DMS153 (cell line): Measurements from ENCODE around the gene ADAM17.
"Not testable (repeated sequence)": the region's sequence is repeated elsewhere in the genome, so short reads cannot be mapped to it uniquely, and the experiment has no call there.

Experiments used
- DNase-seq: peaks from one replicate; lab custom pipeline; 2025; lab: John Stamatoyannopoulos, UW

Gene ADAM17

GRCh38 chr2:9565436-9566153 lies 10.0 kb upstream of the ADAM17 start:
- DNase-seq, result no peak

- no peak for DNase-seq
Observed at GRCh38 chr2:9560628-9561027, 5.0 kb upstream of the ADAM17 start.

- no peak for DNase-seq
Observed at GRCh38 chr2:9558948-9559381, 3.3 kb upstream of the ADAM17 start.

- no peak for DNase-seq
Observed at GRCh38 chr2:9556121-9556743, 602 bp upstream of the ADAM17 start.

GRCh38 chr2:9554921-9555296 lies 721 bp downstream of the ADAM17 start:
- DNase-seq, result no peak

- DNase-seq, result no peak
Observed at GRCh38 chr2:9552219-9553178, 3.1 kb downstream of the ADAM17 start.

GRCh38 chr2:9550859-9551391 lies 4.7 kb downstream of the ADAM17 start:
- not testable (repeated sequence) for DNase-seq

- DNase-seq, result no peak
Observed at GRCh38 chr2:9549420-9549819, 6.2 kb downstream of the ADAM17 start.

GRCh38 chr2:9548506-9548905 lies 7.1 kb downstream of the ADAM17 start:
- DNase-seq, result no peak

GRCh38 chr2:9547262-9547991 lies 8.2 kb downstream of the ADAM17 start:
- no peak for DNase-seq

- DNase-seq, result no peak
Observed at GRCh38 chr2:9545502-9545901, 10.1 kb downstream of the ADAM17 start.

- no peak for DNase-seq
Observed at GRCh38 chr2:9543557-9543956, 12.1 kb downstream of the ADAM17 start.

GRCh38 chr2:9539531-9539930 lies 16.1 kb downstream of the ADAM17 start:
- no peak for DNase-seq

- no peak for DNase-seq
Observed at GRCh38 chr2:9538000-9538507, 17.6 kb downstream of the ADAM17 start.

- DNase-seq, result no peak
Observed at GRCh38 chr2:9536504-9536903, 19.1 kb downstream of the ADAM17 start.

- no peak for DNase-seq
Observed at GRCh38 chr2:9535177-9535576, 20.5 kb downstream of the ADAM17 start.

- no peak for DNase-seq
Observed at GRCh38 chr2:9533663-9534062, 22.0 kb downstream of the ADAM17 start.

GRCh38 chr2:9532421-9532820 lies 23.2 kb downstream of the ADAM17 start:
- no peak for DNase-seq

- no peak for DNase-seq
Observed at GRCh38 chr2:9527995-9528787, 27.4 kb downstream of the ADAM17 start.

GRCh38 chr2:9525266-9525665 lies 30.4 kb downstream of the ADAM17 start:
- no peak for DNase-seq

GRCh38 chr2:9524291-9524690 lies 31.3 kb downstream of the ADAM17 start:
- DNase-seq, result no peak
